OCI-LY7 (cell line): ENCODE data around the gene CALR3.

Source experiments
- EZH2phosphoT487 ChIP-seq: fragments of 200-600 bp; sonication (generic); IDR thresholded peaks from 2 replicates; pipeline ENCODE4 v1.6.1; 2018; ENCODE audit warnings: low read depth, borderline replicate concordance, mild to moderate bottlenecking, mixed run types, antibody characterized with exemption, low read length, moderate library complexity, mixed read lengths
- TF ChIP-seq, protein P1 (sequence below): fragments of 200-600 bp; sonication (generic); conservative IDR thresholded peaks from 2 replicates; pipeline ENCODE4 v1.5.1; 2014; ENCODE audit warnings: mild to moderate bottlenecking, antibody characterized with exemption, low read length, moderate library complexity, mixed read lengths

GRCh38 chr19:16429759-16430091 is 66.2 kb downstream of the CALR3 start:
- TF ChIP-seq, protein P1, sequence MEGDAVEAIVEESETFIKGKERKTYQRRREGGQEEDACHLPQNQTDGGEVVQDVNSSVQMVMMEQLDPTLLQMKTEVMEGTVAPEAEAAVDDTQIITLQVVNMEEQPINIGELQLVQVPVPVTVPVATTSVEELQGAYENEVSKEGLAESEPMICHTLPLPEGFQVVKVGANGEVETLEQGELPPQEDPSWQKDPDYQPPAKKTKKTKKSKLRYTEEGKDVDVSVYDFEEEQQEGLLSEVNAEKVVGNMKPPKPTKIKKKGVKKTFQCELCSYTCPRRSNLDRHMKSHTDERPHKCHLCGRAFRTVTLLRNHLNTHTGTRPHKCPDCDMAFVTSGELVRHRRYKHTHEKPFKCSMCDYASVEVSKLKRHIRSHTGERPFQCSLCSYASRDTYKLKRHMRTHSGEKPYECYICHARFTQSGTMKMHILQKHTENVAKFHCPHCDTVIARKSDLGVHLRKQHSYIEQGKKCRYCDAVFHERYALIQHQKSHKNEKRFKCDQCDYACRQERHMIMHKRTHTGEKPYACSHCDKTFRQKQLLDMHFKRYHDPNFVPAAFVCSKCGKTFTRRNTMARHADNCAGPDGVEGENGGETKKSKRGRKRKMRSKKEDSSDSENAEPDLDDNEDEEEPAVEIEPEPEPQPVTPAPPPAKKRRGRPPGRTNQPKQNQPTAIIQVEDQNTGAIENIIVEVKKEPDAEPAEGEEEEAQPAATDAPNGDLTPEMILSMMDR = no peak
- TF ChIP-seq EZH2phosphoT487 = no peak
